ENCODE results near the gene LDB3.

- TF ChIP-seq, protein P1, sequence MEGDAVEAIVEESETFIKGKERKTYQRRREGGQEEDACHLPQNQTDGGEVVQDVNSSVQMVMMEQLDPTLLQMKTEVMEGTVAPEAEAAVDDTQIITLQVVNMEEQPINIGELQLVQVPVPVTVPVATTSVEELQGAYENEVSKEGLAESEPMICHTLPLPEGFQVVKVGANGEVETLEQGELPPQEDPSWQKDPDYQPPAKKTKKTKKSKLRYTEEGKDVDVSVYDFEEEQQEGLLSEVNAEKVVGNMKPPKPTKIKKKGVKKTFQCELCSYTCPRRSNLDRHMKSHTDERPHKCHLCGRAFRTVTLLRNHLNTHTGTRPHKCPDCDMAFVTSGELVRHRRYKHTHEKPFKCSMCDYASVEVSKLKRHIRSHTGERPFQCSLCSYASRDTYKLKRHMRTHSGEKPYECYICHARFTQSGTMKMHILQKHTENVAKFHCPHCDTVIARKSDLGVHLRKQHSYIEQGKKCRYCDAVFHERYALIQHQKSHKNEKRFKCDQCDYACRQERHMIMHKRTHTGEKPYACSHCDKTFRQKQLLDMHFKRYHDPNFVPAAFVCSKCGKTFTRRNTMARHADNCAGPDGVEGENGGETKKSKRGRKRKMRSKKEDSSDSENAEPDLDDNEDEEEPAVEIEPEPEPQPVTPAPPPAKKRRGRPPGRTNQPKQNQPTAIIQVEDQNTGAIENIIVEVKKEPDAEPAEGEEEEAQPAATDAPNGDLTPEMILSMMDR (IDR thresholded peaks at IDR 0.05 in 8 of 11, conservative IDR thresholded peaks at IDR 0.05 in 3 of 11), result peak in 1 of 11 experiments; percentile 10
- TF ChIP-seq POLR2AphosphoS5 (IDR thresholded peaks at IDR 0.05), result no peak
Measured at GRCh38 chr10:86757113-86757972, 89.0 kb downstream of the LDB3 start.

All from spleen (tissue), 7 donors.